NCI-H1694 (cell line): ENCODE data around the gene TRHDE.

ENCODE experiments used
- DNase-seq: peaks from one replicate; lab custom pipeline; 2025; lab: John Stamatoyannopoulos, UW

The TRHDE gene

GRCh38 chr12:72318341-72318740, 46.2 kb downstream of the TRHDE start:
- DNase-seq: no peak

GRCh38 chr12:72323881-72324280, 51.7 kb downstream of the TRHDE start:
- no peak for DNase-seq

GRCh38 chr12:72330301-72330700, 58.1 kb downstream of the TRHDE start:
- DNase-seq: no peak

- DNase-seq: no peak
Observed at GRCh38 chr12:72330784-72331183, 58.6 kb downstream of the TRHDE start.

GRCh38 chr12:72337382-72337781, 65.2 kb downstream of the TRHDE start:
- no peak for DNase-seq

GRCh38 chr12:72337946-72338345, 65.8 kb downstream of the TRHDE start:
- DNase-seq: no peak

- no peak for DNase-seq
Observed at GRCh38 chr12:72338437-72338836, 66.3 kb downstream of the TRHDE start.

- DNase-seq: peak; percentile 47
Observed at GRCh38 chr12:72346363-72346944, 74.3 kb downstream of the TRHDE start.

- DNase-seq: no peak
Observed at GRCh38 chr12:72349491-72349890, 77.3 kb downstream of the TRHDE start.

- no peak for DNase-seq
Observed at GRCh38 chr12:72359416-72359815, 87.2 kb downstream of the TRHDE start.

GRCh38 chr12:72365151-72365550, 93.0 kb downstream of the TRHDE start:
- DNase-seq: no peak

- no peak for DNase-seq
Observed at GRCh38 chr12:72366255-72366654, 94.1 kb downstream of the TRHDE start.

- no peak for DNase-seq
Observed at GRCh38 chr12:72368298-72368697, 96.1 kb downstream of the TRHDE start.

- DNase-seq: no peak
Observed at GRCh38 chr12:72368719-72369422, 96.7 kb downstream of the TRHDE start.

- no peak for DNase-seq
Observed at GRCh38 chr12:72369423-72369959, 97.3 kb downstream of the TRHDE start.

- no peak for DNase-seq
Observed at GRCh38 chr12:72380441-72380840, 108.3 kb downstream of the TRHDE start.

- DNase-seq: no peak
Observed at GRCh38 chr12:72388322-72388721, 116.2 kb downstream of the TRHDE start.

- no peak for DNase-seq
Observed at GRCh38 chr12:72390146-72390545, 118.0 kb downstream of the TRHDE start.

GRCh38 chr12:72406111-72406510, 133.9 kb downstream of the TRHDE start:
- no peak for DNase-seq

- no peak for DNase-seq
Observed at GRCh38 chr12:72432037-72432604, 160.0 kb downstream of the TRHDE start.

- no peak for DNase-seq
Observed at GRCh38 chr12:72433298-72433697, 161.1 kb downstream of the TRHDE start.

GRCh38 chr12:72434999-72435398, 162.8 kb downstream of the TRHDE start:
- no peak for DNase-seq

GRCh38 chr12:72442217-72442616, 170.0 kb downstream of the TRHDE start:
- no peak for DNase-seq
